ENCODE results near the gene TDRD6.

TDRD6 gene

GRCh38 chr6:46690141-46690755 lies 2.6 kb downstream of the TDRD6 start:
- Histone ChIP-seq H3K4me3 (ENCODE audit: low read length) (no peak overlapping the region), H3K9ac (ENCODE audit: low read length) (no peak overlapping the region), H3K4me1 (ENCODE audit: control insufficient read depth, insufficient read depth, low read length) (no peaks in the 10 kb centered on the region), H3K27ac (ENCODE audit: low read depth, low read length) (no peak overlapping the region), H3K27me3 (ENCODE audit: control insufficient read depth, insufficient read depth, low read length) (no peaks in the 10 kb centered on the region), H3K36me3 (ENCODE audit: control insufficient read depth, insufficient read depth, low read length) (no peaks in the 10 kb centered on the region)

- no peaks in the 10 kb centered on the region for H3K4me1 ChIP-seq (ENCODE audit: control insufficient read depth, insufficient read depth, low read length)
- H3K9ac ChIP-seq (ENCODE audit: low read length) = no peak overlapping the region
- H3K27ac ChIP-seq (ENCODE audit: low read depth, low read length) = no peak overlapping the region
- H3K27me3 ChIP-seq (ENCODE audit: control insufficient read depth, insufficient read depth, low read length) = no peaks in the 10 kb centered on the region
- no peaks in the 10 kb centered on the region for H3K36me3 ChIP-seq (ENCODE audit: control insufficient read depth, insufficient read depth, low read length)
- H3K4me3 ChIP-seq (ENCODE audit: low read length) = no peak overlapping the region
Observed at GRCh38 chr6:46690911-46691451, 3.3 kb downstream of the TDRD6 start.

GRCh38 chr6:46699970-46700369 lies 12.3 kb downstream of the TDRD6 start:
- Histone ChIP-seq H3K36me3 (ENCODE audit: control insufficient read depth, insufficient read depth, low read length) (no peaks in the 10 kb centered on the region), H3K9ac (ENCODE audit: low read length) (no peak overlapping the region), H3K27ac (ENCODE audit: low read depth, low read length) (no peak overlapping the region), H3K4me1 (ENCODE audit: control insufficient read depth, insufficient read depth, low read length) (no peaks in the 10 kb centered on the region), H3K4me3 (ENCODE audit: low read length) (no peak overlapping the region), H3K27me3 (ENCODE audit: control insufficient read depth, insufficient read depth, low read length) (no peaks in the 10 kb centered on the region)

- no peak overlapping the region for H3K27ac ChIP-seq (ENCODE audit: low read depth, low read length)
- H3K4me1 ChIP-seq (ENCODE audit: control insufficient read depth, insufficient read depth, low read length) = no peaks in the 10 kb centered on the region
Observed at GRCh38 chr6:46704562-46704961, 16.9 kb downstream of the TDRD6 start.

GRCh38 chr6:46706464-46706863 lies 18.8 kb downstream of the TDRD6 start:
- H3K9ac ChIP-seq (ENCODE audit: low read length) = no peak overlapping the region
- no peak overlapping the region for H3K4me3 ChIP-seq (ENCODE audit: low read length)
- H3K27ac ChIP-seq (ENCODE audit: low read depth, low read length) = no peak overlapping the region
- H3K4me1 ChIP-seq (ENCODE audit: control insufficient read depth, insufficient read depth, low read length) = no peaks in the 10 kb centered on the region
- no peaks in the 10 kb centered on the region for H3K27me3 ChIP-seq (ENCODE audit: control insufficient read depth, insufficient read depth, low read length)
- H3K36me3 ChIP-seq (ENCODE audit: control insufficient read depth, insufficient read depth, low read length) = no peaks in the 10 kb centered on the region

More at GRCh38 chr6:46704562-46704961, 16.9 kb downstream of the TDRD6 start:
- Histone ChIP-seq H3K36me3 (ENCODE audit: control insufficient read depth, insufficient read depth, low read length) (no peaks in the 10 kb centered on the region), H3K27me3 (ENCODE audit: control insufficient read depth, insufficient read depth, low read length) (no peaks in the 10 kb centered on the region), H3K9ac (ENCODE audit: low read length) (no peak overlapping the region), H3K4me3 (ENCODE audit: low read length) (no peak overlapping the region)

GRCh38 chr6:46711491-46711890 lies 23.8 kb downstream of the TDRD6 start:
- no peaks in the 10 kb centered on the region for H3K36me3 ChIP-seq (ENCODE audit: control insufficient read depth, insufficient read depth, low read length)
- H3K9ac ChIP-seq (ENCODE audit: low read length) = no peak overlapping the region
- no peaks in the 10 kb centered on the region for H3K27me3 ChIP-seq (ENCODE audit: control insufficient read depth, insufficient read depth, low read length)
- no peak overlapping the region for H3K4me3 ChIP-seq (ENCODE audit: low read length)
- no peak overlapping the region for H3K27ac ChIP-seq (ENCODE audit: low read depth, low read length)
- no peaks in the 10 kb centered on the region for H3K4me1 ChIP-seq (ENCODE audit: control insufficient read depth, insufficient read depth, low read length)

GRCh38 chr6:46715141-46715540 lies 27.5 kb downstream of the TDRD6 start:
- Histone ChIP-seq H3K27ac (ENCODE audit: low read depth, low read length) (no peak overlapping the region), H3K4me3 (ENCODE audit: low read length) (no peak overlapping the region), H3K27me3 (ENCODE audit: control insufficient read depth, insufficient read depth, low read length) (no peaks in the 10 kb centered on the region), H3K4me1 (ENCODE audit: control insufficient read depth, insufficient read depth, low read length) (no peaks in the 10 kb centered on the region), H3K9ac (ENCODE audit: low read length) (no peak overlapping the region), H3K36me3 (ENCODE audit: control insufficient read depth, insufficient read depth, low read length) (no peaks in the 10 kb centered on the region)

GRCh38 chr6:46719099-46719498 lies 31.4 kb downstream of the TDRD6 start:
- Histone ChIP-seq H3K27ac (ENCODE audit: low read depth, low read length) (no peak overlapping the region), H3K9ac (ENCODE audit: low read length) (no peak overlapping the region), H3K27me3 (ENCODE audit: control insufficient read depth, insufficient read depth, low read length) (no peaks in the 10 kb centered on the region), H3K4me1 (ENCODE audit: control insufficient read depth, insufficient read depth, low read length) (no peaks in the 10 kb centered on the region), H3K4me3 (ENCODE audit: low read length) (no peak overlapping the region), H3K36me3 (ENCODE audit: control insufficient read depth, insufficient read depth, low read length) (no peaks in the 10 kb centered on the region)

- Histone ChIP-seq H3K27ac (ENCODE audit: low read depth, low read length) (no peak overlapping the region), H3K27me3 (ENCODE audit: control insufficient read depth, insufficient read depth, low read length) (no peaks in the 10 kb centered on the region), H3K4me1 (ENCODE audit: control insufficient read depth, insufficient read depth, low read length) (no peaks in the 10 kb centered on the region), H3K9ac (ENCODE audit: low read length) (no peak overlapping the region), H3K36me3 (ENCODE audit: control insufficient read depth, insufficient read depth, low read length) (no peaks in the 10 kb centered on the region), H3K4me3 (ENCODE audit: low read length) (no peak overlapping the region)
Observed at GRCh38 chr6:46720401-46720800, 32.7 kb downstream of the TDRD6 start.

GRCh38 chr6:46729787-46730326 lies 42.2 kb downstream of the TDRD6 start:
- no peak overlapping the region for H3K4me3 ChIP-seq (ENCODE audit: low read length)
- no peak overlapping the region for H3K27ac ChIP-seq (ENCODE audit: low read depth, low read length)
- H3K27me3 ChIP-seq (ENCODE audit: control insufficient read depth, insufficient read depth, low read length) = no peaks in the 10 kb centered on the region
- no peaks in the 10 kb centered on the region for H3K4me1 ChIP-seq (ENCODE audit: control insufficient read depth, insufficient read depth, low read length)
- H3K36me3 ChIP-seq (ENCODE audit: control insufficient read depth, insufficient read depth, low read length) = no peaks in the 10 kb centered on the region
- no peak overlapping the region for H3K9ac ChIP-seq (ENCODE audit: low read length)

- no peak overlapping the region for H3K4me3 ChIP-seq (ENCODE audit: low read length)
- no peak overlapping the region for H3K27ac ChIP-seq (ENCODE audit: low read depth, low read length)
- H3K27me3 ChIP-seq (ENCODE audit: control insufficient read depth, insufficient read depth, low read length) = peaks cover 4% of the 10 kb centered on the region
- no peaks in the 10 kb centered on the region for H3K4me1 ChIP-seq (ENCODE audit: control insufficient read depth, insufficient read depth, low read length)
- H3K9ac ChIP-seq (ENCODE audit: low read length) = no peak overlapping the region
- H3K36me3 ChIP-seq (ENCODE audit: control insufficient read depth, insufficient read depth, low read length) = no peaks in the 10 kb centered on the region
Observed at GRCh38 chr6:46730921-46731461, 43.3 kb downstream of the TDRD6 start.

GRCh38 chr6:46733341-46733801 lies 45.7 kb downstream of the TDRD6 start:
- Histone ChIP-seq H3K4me1 (ENCODE audit: control insufficient read depth, insufficient read depth, low read length) (no peaks in the 10 kb centered on the region), H3K27ac (ENCODE audit: low read depth, low read length) (no peak overlapping the region), H3K9ac (ENCODE audit: low read length) (no peak overlapping the region), H3K27me3 (ENCODE audit: control insufficient read depth, insufficient read depth, low read length) (peaks cover 4% of the 10 kb centered on the region), H3K4me3 (ENCODE audit: low read length) (no peak overlapping the region), H3K36me3 (ENCODE audit: control insufficient read depth, insufficient read depth, low read length) (no peaks in the 10 kb centered on the region)
